ENCODE measurements around the gene PLEKHM3.

PLEKHM3 gene

GRCh38 chr2:207919164-207919919, 106.0 kb downstream of the PLEKHM3 start:
- no peaks in the 10 kb centered on the region for H3K36me3 ChIP-seq (ENCODE audit: control insufficient read depth in 2 of 2, insufficient read depth in 1 of 2, low read length in 2 of 2)
- CTCF ChIA-PET: interaction anchor here (0.6 to 1.3 kb wide), 4 partner anchors 22 to 126 kb away, joined by 3 to 5 read pairs (median 3); no protein-coding TSS in a partner anchor
- no peak overlapping the region for H3K4me3 ChIP-seq (ENCODE audit: low read depth, low read length)
- H3K27ac ChIP-seq (ENCODE audit: extremely low read depth, low read depth, low read length): no peak overlapping the region
- POLR2A ChIA-PET: no interaction called here
- H3K4me1 ChIP-seq (ENCODE audit: control insufficient read depth, insufficient read depth, low read length): no peaks in the 10 kb centered on the region
- no peaks in the 10 kb centered on the region for H3K9me3 ChIP-seq (ENCODE audit: control insufficient read depth, insufficient read depth, low read depth, low read length)
- TF ChIP-seq GLIS1 (tag by site-specific recombination; IDR thresholded peaks at IDR 0.05) (no peak), ZNF529 (tag by site-specific recombination; IDR thresholded peaks at IDR 0.05; ENCODE audit: insufficient replicate concordance) (no peak), ZFHX2 (tag by site-specific recombination; conservative IDR thresholded peaks at IDR 0.05) (peak; percentile 65), PRDM1 (tag by site-specific recombination; IDR thresholded peaks at IDR 0.05) (peak; percentile 58)

- ChIA-PET CTCF (interaction anchor here (0.6 to 1.1 kb wide), 2 partner anchors 58 to 112 kb away, joined by 3 to 4 read pairs; no protein-coding TSS in a partner anchor), POLR2A (no interaction called here)
These were observed 110.6 kb downstream of the PLEKHM3 start for GRCh38 chr2:207914716-207915115.

DNA sequence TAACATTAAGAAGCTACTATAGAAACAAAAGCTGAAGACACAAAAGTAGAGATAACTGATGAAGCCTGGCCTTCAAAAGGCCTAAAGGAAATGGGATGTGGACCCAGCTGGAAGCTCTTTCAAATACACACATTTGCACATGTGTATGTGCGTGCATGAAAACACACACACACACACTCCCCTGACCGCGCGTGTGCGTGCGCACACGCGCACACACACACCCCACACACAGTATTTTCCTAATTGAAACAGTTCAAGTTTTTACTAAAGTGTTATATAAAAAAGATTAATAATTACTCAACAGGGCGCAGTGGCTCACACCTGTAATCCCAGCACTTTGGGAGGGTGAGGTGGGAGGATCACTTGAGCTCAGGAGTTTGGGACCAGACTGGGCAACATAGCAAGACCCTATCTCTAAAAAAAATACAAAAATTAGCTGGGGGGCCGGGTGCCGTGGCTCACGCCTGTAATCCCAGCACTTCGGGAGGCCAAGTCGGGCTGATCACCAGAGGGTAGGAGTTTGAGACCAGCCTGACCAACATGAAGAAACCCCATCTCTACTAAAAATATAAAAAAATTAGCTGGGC, 111.5 kb downstream of the PLEKHM3 start:
- no peaks in the 10 kb centered on the region for H3K4me1 ChIP-seq (ENCODE audit: control insufficient read depth, insufficient read depth, low read length)
- ChIA-PET CTCF (interaction anchor here (0.6 to 1.1 kb wide), 2 partner anchors 17 to 113 kb away, joined by 3 to 4 read pairs; no protein-coding TSS in a partner anchor), POLR2A (no interaction called here)
- H3K36me3 ChIP-seq (ENCODE audit: control insufficient read depth in 2 of 2, insufficient read depth in 1 of 2, low read length in 2 of 2): no peaks in the 10 kb centered on the region
- no peaks in the 10 kb centered on the region for H3K9me3 ChIP-seq (ENCODE audit: control insufficient read depth, insufficient read depth, low read depth, low read length)
- no peak overlapping the region for H3K27ac ChIP-seq (ENCODE audit: extremely low read depth, low read depth, low read length)
- TF ChIP-seq ZNF121 (tag by site-specific recombination; IDR thresholded peaks at IDR 0.05): peak; percentile 50; the same call in 1 of the 2 replicates
- TF ChIP-seq ZBTB20 (tag by site-specific recombination; IDR thresholded peaks at IDR 0.05): no peak
- no peak overlapping the region for H3K4me3 ChIP-seq (ENCODE audit: low read depth, low read length)

More at GRCh38 chr2:207914716-207915115, 110.6 kb downstream of the PLEKHM3 start:
- no peaks in the 10 kb centered on the region for H3K36me3 ChIP-seq (ENCODE audit: control insufficient read depth in 2 of 2, insufficient read depth in 1 of 2, low read length in 2 of 2)
- H3K4me1 ChIP-seq (ENCODE audit: control insufficient read depth, insufficient read depth, low read length): no peaks in the 10 kb centered on the region
- no peaks in the 10 kb centered on the region for H3K9me3 ChIP-seq (ENCODE audit: control insufficient read depth, insufficient read depth, low read depth, low read length)
- H3K4me3 ChIP-seq (ENCODE audit: low read depth, low read length): no peak overlapping the region
- TF ChIP-seq, protein P1, sequence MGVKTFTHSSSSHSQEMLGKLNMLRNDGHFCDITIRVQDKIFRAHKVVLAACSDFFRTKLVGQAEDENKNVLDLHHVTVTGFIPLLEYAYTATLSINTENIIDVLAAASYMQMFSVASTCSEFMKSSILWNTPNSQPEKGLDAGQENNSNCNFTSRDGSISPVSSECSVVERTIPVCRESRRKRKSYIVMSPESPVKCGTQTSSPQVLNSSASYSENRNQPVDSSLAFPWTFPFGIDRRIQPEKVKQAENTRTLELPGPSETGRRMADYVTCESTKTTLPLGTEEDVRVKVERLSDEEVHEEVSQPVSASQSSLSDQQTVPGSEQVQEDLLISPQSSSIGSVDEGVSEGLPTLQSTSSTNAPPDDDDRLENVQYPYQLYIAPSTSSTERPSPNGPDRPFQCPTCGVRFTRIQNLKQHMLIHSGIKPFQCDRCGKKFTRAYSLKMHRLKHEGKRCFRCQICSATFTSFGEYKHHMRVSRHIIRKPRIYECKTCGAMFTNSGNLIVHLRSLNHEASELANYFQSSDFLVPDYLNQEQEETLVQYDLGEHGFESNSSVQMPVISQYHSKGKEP (tag by site-specific recombination; IDR thresholded peaks at IDR 0.05): 0 out of 2 replicates have a peak, but pooled peaks have one; percentile 59
- TF ChIP-seq, protein P2, sequence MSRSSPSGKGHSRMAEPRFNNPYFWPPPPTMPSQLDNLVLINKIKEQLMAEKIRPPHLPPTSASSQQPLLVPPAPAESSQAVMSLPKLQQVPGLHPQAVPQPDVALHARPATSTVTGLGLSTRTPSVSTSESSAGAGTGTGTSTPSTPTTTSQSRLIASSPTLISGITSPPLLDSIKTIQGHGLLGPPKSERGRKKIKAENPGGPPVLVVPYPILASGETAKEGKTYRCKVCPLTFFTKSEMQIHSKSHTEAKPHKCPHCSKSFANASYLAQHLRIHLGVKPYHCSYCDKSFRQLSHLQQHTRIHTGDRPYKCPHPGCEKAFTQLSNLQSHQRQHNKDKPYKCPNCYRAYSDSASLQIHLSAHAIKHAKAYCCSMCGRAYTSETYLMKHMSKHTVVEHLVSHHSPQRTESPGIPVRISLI (tag by site-specific recombination; IDR thresholded peaks at IDR 0.05): no peak
- TF ChIP-seq ZNF521 (tag by site-specific recombination; IDR thresholded peaks at IDR 0.05) (no peak), ZNF654 (tag by site-specific recombination; IDR thresholded peaks at IDR 0.05; ENCODE audit: low read depth) (no peak), ATF2 (tag by site-specific recombination; IDR thresholded peaks at IDR 0.05; ENCODE audit: low read depth) (peak; percentile 58), OSR2 (tag by site-specific recombination; IDR thresholded peaks at IDR 0.05) (0 out of 2 replicates have a peak, but pooled peaks have one; percentile 16), ZNF221 (tag by site-specific recombination; IDR thresholded peaks at IDR 0.05; ENCODE audit: borderline replicate concordance) (no peak), ZNF23 (tag by site-specific recombination; IDR thresholded peaks at IDR 0.05; ENCODE audit: borderline replicate concordance) (no peak), SCRT2 (tag by site-specific recombination; IDR thresholded peaks at IDR 0.05) (no peak), ZNF423 (tag by site-specific recombination; IDR thresholded peaks at IDR 0.05) (no peak), GLI2 (tag by site-specific recombination; IDR thresholded peaks at IDR 0.05; ENCODE audit: borderline replicate concordance, low read depth) (no peak)
- no peak overlapping the region for H3K27ac ChIP-seq (ENCODE audit: extremely low read depth, low read depth, low read length)
